ENCODE data around the gene PCDHGA10. TPM values are rescaled to one million over a fixed set of nuclear protein-coding genes. Genes with fewer than 3 reads are reported as not detected.

The PCDHGA10 gene
- total RNA-seq, 1 donor from 2014 or later = 5.5 TPM

- no peak overlapping the region for H3K4me3 ChIP-seq (ENCODE audit: low read depth, low read length)
- no peak for DNase-seq (ENCODE audit: low read depth)
- TF ChIP-seq, protein P1, sequence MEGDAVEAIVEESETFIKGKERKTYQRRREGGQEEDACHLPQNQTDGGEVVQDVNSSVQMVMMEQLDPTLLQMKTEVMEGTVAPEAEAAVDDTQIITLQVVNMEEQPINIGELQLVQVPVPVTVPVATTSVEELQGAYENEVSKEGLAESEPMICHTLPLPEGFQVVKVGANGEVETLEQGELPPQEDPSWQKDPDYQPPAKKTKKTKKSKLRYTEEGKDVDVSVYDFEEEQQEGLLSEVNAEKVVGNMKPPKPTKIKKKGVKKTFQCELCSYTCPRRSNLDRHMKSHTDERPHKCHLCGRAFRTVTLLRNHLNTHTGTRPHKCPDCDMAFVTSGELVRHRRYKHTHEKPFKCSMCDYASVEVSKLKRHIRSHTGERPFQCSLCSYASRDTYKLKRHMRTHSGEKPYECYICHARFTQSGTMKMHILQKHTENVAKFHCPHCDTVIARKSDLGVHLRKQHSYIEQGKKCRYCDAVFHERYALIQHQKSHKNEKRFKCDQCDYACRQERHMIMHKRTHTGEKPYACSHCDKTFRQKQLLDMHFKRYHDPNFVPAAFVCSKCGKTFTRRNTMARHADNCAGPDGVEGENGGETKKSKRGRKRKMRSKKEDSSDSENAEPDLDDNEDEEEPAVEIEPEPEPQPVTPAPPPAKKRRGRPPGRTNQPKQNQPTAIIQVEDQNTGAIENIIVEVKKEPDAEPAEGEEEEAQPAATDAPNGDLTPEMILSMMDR (IDR thresholded peaks at IDR 0.05; ENCODE audit: insufficient read depth, low read length, poor library complexity, severe bottlenecking) = no peak
- no peaks in the 10 kb centered on the region for H3K27me3 ChIP-seq (ENCODE audit: control insufficient read depth, insufficient read depth, low read length)
- H3K36me3 ChIP-seq (ENCODE audit: control insufficient read depth, insufficient read depth, low read length) = no peaks in the 10 kb centered on the region
Observed at GRCh38 chr5:141441571-141442170, 28.9 kb downstream of the PCDHGA10 start.

DNA sequence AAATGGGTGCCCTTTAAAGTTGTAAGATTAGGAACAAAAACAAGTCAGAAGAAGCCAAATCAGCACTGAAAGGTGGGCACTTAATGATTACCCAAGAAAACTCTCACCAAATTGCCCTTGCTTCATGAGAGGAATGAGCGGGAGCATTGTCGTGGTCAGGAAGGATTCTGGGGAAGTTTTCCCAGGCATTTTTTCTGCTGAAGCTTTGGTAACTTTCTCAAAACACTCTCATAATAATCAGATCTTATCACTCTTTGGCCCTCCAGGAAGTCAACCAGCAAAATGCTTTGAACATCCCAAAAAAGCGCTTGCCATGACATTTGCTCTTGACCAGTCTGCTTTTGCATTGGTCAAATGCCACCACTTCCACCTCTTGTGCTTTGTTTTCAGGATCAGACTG lies 52.6 kb downstream of the PCDHGA10 start:
- no peaks in the 10 kb centered on the region for H3K36me3 ChIP-seq (ENCODE audit: control insufficient read depth, insufficient read depth, low read length)
- no peak for DNase-seq (ENCODE audit: low read depth)
- TF ChIP-seq, protein P1 (IDR thresholded peaks at IDR 0.05; ENCODE audit: insufficient read depth, low read length, poor library complexity, severe bottlenecking) = no peak
- H3K27me3 ChIP-seq (ENCODE audit: control insufficient read depth, insufficient read depth, low read length) = no peaks in the 10 kb centered on the region
- H3K4me3 ChIP-seq (ENCODE audit: low read depth, low read length) = no peak overlapping the region

Other genes starting within 250 kb of the PCDHGA10 start
- 0.96 and 1.5 TPM in 2 replicates for gene PCDHB7, start 240.3 kb upstream of the PCDHGA10 start, total RNA-seq
- 0.34 and 0.84 TPM in 2 replicates for gene PCDHB8, start 235.2 kb upstream of the PCDHGA10 start, total RNA-seq
- 0.92 and 1.4 TPM in 2 replicates for gene PCDHB16, start 230.6 kb upstream of the PCDHGA10 start, total RNA-seq
- gene PCDHB9, start 225.8 kb upstream of the PCDHGA10 start, total RNA-seq = 0.71 and 0.82 TPM in 2 replicates
- gene PCDHB10, start 220.6 kb upstream of the PCDHGA10 start, total RNA-seq = 1.6 and 3.4 TPM in 2 replicates
- 1.8 and 3.1 TPM in 2 replicates for gene PCDHB11, start 213.4 kb upstream of the PCDHGA10 start, total RNA-seq
- gene PCDHB12, start 204.3 kb upstream of the PCDHGA10 start, total RNA-seq = 1.2 and 1.6 TPM in 2 replicates
- 1.9 and 3.1 TPM in 2 replicates for gene PCDHB13, start 199.1 kb upstream of the PCDHGA10 start, total RNA-seq
- 1.5 and 2.9 TPM in 2 replicates for gene PCDHB14, start 189.6 kb upstream of the PCDHGA10 start, total RNA-seq
- 2.3 and 3.0 TPM in 2 replicates for gene PCDHB15, start 167.6 kb upstream of the PCDHGA10 start, total RNA-seq
- gene SLC25A2, start 108.9 kb upstream of the PCDHGA10 start, total RNA-seq = not detected in 2 replicates
- gene TAF7, start 92.2 kb upstream of the PCDHGA10 start, total RNA-seq = 72.6 and 78.0 TPM in 2 replicates
- 0.67 and 0.68 TPM in 2 replicates for gene PCDHGA1, start 82.5 kb upstream of the PCDHGA10 start, total RNA-seq
- 2.8 and 2.9 TPM in 2 replicates for gene PCDHGA2, start 74.2 kb upstream of the PCDHGA10 start, total RNA-seq
- 2.4 and 2.6 TPM in 2 replicates for gene PCDHGA3, start 69.2 kb upstream of the PCDHGA10 start, total RNA-seq
- gene PCDHGB1, start 62.9 kb upstream of the PCDHGA10 start, total RNA-seq = 1.6 and 1.7 TPM in 2 replicates
- 3.5 and 3.6 TPM in 2 replicates for gene PCDHGA4, start 58.0 kb upstream of the PCDHGA10 start, total RNA-seq
- 1.2 and 1.9 TPM in 2 replicates for gene PCDHGB2, start 53.0 kb upstream of the PCDHGA10 start, total RNA-seq
- 0.58 and 1.5 TPM in 2 replicates for gene PCDHGA5, start 48.8 kb upstream of the PCDHGA10 start, total RNA-seq
- gene PCDHGB3, start 42.7 kb upstream of the PCDHGA10 start, total RNA-seq = 1.3 and 3.6 TPM in 2 replicates
- 1.7 and 3.1 TPM in 2 replicates for gene PCDHGA6, start 39.1 kb upstream of the PCDHGA10 start, total RNA-seq
- 2.2 and 3.1 TPM in 2 replicates for gene PCDHGA7, start 30.2 kb upstream of the PCDHGA10 start, total RNA-seq
- 6.4 and 9.2 TPM in 2 replicates for gene PCDHGB4, start 25.3 kb upstream of the PCDHGA10 start, total RNA-seq
- gene PCDHGA8, start 20.4 kb upstream of the PCDHGA10 start, total RNA-seq = 0.96 and 1.0 TPM in 2 replicates
- 18.6 and 19.3 TPM in 2 replicates for gene PCDHGB5, start 15.0 kb upstream of the PCDHGA10 start, total RNA-seq
- 3.6 and 5.2 TPM in 2 replicates for gene PCDHGA9, start 10.2 kb upstream of the PCDHGA10 start, total RNA-seq
- gene PCDHGB6, start 5.0 kb upstream of the PCDHGA10 start, total RNA-seq = 3.4 and 3.6 TPM in 2 replicates
- 14.0 and 14.1 TPM in 2 replicates for gene PCDHGB7, start 4.7 kb downstream of the PCDHGA10 start, total RNA-seq
- 6.7 and 7.4 TPM in 2 replicates for gene PCDHGA11, start 8.1 kb downstream of the PCDHGA10 start, total RNA-seq
- 2.1 and 3.6 TPM in 2 replicates for gene PCDHGA12, start 17.5 kb downstream of the PCDHGA10 start, total RNA-seq
- 41.9 and 47.3 TPM in 2 replicates for gene PCDHGC3, start 63.0 kb downstream of the PCDHGA10 start, total RNA-seq
- 0.62 and 1.1 TPM in 2 replicates for gene PCDHGC4, start 72.0 kb downstream of the PCDHGA10 start, total RNA-seq
- gene PCDHGC5, start 76.1 kb downstream of the PCDHGA10 start, total RNA-seq = 0.54 and 0.89 TPM in 2 replicates
- 99.7 and 103 TPM in 2 replicates for gene DIAPH1, start 206.0 kb downstream of the PCDHGA10 start, total RNA-seq
- gene HDAC3, start 223.9 kb downstream of the PCDHGA10 start, total RNA-seq = 39.7 and 54.2 TPM in 2 replicates
- gene RELL2, start 224.0 kb downstream of the PCDHGA10 start, total RNA-seq = 7.8 and 12.6 TPM in 2 replicates
- gene FCHSD1, start 238.4 kb downstream of the PCDHGA10 start, total RNA-seq = 18.1 and 38.5 TPM in 2 replicates

Data from kidney epithelial cell (primary cell).